ENCODE measurements around the gene GSN.
A peak's percentile ranks its signal among the peaks of the same experiment; 100 is the strongest.

GSN gene

DNA sequence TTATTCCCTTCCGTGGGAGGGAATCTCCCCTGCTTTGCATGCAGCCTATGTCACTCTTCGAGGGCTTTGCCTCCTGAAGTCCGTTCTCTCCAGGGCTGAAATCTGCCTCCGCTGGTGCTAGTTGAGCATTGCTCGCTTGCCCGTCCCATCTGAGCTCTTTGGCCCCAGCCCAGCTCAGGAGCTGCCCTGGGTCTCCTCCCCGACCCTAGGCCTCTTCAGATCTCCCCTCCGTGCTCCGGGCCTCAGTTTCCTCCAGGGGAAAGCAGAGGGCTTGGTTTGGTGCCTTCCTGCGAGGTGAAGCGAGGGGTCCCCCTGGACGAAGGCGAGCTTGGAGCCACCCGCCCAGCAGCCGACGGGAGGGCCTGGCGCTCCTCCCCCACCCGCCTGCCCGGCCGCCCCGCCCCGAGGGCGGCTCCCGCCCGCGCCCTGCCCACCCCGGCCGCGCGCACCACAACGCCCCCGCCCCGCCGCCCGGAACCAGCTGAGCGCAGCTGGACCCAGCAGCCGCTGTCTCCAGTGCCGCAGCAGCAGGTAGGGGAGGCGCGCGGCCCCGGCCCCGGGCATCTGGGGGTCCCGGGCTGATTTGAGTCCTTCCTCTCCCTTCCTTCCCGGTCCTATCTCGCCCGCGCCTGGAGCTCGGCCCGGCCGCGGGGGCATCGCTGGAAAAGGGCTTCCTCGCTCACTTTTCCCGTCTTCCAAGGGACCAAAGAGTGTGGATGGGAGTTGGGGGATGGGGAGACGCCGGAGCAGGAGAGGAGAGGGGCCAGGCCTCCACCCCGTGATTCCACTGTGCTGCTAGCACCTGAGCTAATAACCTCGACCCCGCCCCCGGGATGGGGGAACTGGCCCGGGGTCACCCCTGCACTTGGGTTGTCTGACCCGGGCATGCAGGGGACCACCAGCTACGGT, at the start of gene GSN:
TSS of gene GSN (plus strand) at position 474 of the 909 bp plus-strand sequence. CDS start 33,810 bp downstream, outside the sequence.
- DNase-seq = peak; percentile 57

DNA sequence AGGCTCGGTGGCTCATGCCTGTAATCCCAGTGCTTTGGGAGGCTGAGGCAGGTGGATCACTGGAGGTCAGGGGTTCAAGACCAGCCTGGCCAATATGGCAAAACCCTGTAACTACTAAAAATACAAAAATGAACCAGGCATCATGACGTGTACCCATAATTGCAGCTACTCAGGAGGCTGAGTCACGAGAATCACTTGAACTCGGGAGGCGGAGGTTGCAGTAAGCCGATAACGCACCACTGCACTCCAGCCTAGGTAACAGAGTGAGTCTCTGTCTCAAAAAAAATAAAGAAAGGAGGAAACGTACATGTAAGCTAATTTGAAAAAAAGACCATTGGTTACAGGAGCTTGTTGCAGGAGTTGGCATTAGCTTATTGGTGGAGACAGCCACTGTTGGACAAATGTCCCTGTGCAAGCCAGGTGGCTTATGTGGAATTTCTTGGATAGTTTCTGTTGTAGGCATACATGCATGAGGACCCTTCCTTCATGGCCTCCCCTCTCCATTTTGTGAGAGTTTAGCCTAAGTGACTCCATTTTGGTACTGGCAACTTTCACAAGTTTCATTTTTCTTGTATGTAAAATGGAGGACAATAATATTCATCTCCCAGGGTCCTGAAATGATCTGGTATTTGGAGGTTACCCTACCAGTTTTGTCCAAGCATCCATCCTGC, 49.5 kb upstream of the GSN start:
- no peak for DNase-seq

DNA sequence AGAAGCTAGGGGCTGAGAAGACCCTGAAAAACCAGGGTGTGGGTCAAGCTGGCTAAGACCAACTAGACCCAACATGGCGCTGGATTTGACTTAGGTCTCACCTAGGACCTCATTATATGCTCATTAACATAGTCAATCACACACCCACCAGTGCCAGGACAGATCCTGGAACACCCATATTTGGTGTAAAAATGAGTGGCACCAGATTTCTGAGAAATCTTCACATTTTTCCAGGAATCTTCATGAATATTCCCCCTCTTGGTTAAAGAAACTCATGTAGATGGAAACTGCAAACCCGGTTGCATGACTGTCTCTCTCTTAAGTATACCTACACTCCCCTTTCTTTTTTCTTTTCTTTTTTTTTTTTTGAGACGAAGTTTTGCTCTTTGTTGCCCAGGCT, 48.4 kb upstream of the GSN start:
- DNase-seq = no peak

DNA sequence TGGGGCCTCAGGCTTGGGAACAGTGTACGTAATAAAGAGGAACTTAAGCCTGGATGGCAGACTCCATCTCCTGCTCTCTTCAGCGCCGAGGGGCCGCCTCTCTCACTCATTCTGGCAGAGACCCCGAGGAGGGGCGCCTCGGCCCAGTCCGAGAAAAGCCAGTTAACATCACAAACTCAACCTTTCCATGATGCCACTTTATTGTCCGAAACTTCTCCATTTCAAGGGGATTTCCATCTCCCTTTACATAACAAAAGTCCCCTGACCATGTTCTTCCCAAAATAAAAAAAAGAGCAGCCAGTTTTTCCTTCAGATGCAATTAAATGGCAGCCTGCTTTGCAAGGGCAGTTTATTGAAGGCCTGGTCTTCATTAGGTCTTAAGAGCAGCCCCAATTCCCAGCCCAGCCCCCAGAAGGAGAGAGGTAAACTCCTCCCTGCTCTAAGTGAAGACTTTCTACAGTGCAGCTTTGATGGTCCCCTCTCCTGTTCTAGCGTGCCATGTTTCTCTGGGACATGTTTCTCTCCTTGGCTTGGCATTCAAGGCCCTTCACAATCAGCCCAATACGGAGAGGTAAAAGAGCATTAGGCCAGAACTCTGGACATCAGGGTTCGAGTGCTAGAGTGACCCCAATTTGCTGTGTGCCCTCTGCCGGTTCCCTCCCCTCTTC, 46.8 kb upstream of the GSN start:
- no peak for DNase-seq

DNA sequence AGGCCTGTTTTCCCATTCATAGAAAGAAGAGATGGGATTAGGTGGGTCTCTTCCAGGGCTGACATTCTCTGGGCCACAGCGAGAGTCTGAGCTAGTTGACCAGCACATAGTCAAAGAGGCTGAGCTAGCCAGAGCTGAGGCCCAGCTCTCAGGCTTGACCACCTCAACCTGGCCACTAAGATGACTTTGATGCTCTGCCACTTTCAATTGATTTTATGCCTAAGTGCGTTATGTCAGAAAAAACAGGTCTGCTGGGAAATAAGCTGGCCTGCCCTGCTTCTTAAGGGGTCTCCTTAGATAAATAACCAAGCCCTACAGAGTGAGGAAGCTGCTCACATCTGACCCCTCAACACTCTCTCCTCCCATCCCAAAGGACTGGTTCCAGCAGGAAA, 46.3 kb upstream of the GSN start:
- no peak for DNase-seq

DNA sequence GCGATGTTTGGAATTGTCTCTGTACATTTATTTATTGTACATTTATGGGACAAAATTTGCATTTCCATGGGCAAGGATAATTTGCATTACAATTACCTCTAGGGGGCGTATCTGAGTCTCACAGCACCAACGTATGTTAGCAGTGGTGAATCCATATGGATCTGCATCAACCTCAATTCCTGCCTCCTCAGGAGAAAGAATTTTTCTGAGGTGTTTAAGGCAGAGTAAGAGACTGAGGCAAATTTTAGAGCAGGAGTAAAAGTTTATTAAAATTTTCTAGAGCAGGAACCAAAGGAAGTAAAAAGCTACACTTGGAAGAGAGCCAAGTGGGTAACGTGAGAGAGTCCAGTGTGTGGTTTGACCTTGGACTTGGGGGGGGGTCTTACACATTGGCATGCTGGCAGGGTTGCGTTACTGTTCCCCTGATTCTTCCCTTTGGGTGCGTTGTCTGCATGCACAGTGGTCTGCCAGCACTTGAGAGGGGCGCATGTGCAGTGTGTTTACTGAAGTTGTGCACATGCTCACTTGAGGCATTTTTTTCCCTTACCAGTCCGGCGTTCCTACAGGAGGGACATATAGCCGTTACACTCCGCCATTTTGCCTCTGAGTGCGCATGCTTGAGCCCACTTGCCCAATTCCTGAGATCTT, 45.3 kb upstream of the GSN start:
- DNase-seq = peak; percentile 71

DNA sequence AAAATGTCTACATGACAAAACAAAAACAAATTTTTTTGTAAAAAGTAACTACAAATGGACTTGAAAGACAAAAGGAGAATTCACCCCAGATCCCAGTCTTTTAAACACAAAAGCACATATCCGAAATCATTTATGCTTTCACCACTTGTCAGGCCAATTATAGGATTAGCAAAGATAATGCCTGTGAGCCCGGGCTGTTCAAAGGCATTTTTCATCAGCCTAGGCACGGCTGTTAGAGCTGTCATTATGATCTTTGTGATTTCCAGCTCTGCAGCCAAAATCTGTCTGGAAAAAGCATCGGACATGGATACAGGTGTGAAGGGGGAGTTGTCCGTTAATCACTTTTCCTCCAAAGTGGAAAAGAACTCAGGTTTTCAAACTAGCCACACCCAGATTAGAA, 42.7 kb upstream of the GSN start:
- DNase-seq = no peak

DNA sequence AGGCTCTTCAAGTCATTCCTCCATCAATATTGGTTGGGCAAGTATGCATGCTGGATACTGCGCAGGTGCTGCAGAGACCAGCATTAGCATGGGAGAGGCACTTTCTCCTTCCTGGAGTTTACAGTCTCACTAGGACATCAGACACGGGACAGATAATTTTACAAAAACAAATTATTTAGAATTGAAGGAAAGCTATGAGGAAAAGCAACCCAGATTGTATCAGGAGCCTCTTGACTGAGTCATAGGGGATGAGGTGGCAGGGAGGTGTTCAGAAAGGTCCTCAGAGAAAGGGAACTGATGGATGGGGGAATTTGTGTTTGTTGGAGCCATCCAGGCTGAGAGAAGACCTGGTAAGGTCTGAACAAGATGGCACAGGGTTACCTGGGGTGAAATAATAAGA, 41.8 kb upstream of the GSN start:
- DNase-seq = no peak

DNA sequence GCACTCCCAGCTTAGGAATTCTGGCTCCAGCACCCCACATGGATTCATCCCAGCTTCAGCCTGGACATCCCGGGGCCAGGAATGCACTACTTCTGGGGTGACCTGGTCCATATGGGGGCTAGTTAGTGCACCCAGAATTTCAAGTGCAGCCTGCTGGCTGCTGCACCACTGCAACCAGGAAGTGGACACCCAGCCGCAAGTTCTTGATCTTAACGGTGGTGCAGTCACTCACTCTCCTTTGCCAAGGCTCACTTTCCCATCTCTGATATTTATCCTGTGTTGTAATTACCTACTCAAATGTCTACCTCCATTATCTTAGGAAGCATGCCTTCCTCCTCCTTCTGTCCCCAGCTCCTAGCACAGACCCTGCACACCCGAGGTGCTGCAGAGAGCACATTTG, 40.1 kb upstream of the GSN start:
- DNase-seq = no peak

DNA sequence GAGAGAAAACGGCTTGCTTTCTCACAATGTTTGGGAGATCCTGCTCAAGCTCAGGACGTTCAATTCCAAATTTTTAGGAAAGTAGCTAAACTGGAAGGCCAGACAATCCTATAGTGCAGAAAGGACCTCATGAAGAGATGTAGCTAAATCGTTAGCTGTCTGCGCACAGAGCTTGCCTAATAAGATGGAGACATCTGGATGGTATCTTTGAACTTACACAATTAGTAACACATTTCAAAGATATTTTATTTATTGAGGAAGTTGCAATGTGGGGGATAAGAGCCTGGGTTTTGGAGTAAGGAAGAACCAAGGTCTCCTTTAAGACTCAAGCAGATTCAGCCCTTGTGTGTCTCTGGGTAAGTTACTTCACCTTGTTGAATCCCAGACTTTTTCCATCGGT, 37.7 kb upstream of the GSN start:
- DNase-seq = no peak

DNA sequence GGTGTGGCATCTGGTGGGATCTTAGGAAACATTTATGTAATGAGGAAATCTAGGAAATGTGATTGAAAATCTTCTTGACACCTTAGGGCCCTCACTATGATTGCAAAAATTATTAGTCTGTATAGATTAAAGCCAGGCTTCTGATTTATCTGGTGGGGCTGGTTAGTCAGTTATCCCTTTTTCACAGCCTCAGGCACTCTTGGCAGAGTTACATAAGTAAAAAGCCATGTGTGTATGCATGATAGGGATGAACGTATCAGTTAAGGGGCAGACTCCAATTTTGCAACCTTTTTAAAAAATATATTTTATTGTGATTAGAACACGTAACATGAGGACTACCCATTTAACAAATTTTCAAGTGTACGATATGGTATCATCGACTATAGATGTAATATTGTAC, 35.7 kb upstream of the GSN start:
- no peak for DNase-seq

DNA sequence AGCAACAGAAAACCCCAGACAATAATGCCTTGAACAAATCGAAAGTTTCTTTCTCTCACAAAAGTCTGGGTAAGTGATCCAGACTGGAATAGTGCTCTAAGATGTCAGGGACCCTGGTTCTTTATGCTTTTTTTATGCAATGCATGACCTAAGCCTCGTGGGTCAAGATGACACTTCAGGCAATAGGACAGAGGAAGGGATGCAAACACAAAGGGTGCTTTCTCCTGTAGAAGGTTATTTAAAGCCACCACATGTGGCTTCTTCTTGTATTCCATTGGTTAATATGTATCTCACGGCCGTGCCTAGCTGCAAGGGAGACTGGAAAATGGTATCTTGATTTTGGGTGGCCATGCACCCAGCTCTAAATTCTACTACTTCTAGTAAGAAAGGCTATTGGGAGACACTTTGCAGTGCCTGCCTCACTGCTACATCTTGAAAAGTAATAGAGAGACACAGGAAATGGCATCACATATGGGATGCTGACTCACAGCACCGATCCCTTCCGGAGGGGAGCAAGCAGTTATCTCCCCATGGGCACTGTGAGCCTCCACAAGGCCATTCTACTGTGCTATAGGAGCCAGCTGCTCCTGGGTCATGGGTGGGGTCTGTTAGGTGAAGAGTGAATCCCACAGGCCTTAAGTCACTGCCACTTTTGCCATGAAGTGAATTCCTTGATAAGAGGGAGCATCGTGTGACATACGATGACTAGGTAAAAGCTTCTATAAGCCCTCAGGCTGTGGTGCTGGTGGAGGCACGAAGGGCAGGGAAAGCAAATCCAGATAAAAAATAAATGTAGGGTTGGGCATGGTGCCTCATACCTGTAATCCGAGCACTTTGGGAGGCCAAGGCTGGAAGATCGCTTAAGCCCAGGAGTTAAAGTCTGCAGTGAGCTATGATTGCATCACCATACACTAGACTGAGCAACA, 33.8 kb upstream of the GSN start:
- DNase-seq = no peak

DNA sequence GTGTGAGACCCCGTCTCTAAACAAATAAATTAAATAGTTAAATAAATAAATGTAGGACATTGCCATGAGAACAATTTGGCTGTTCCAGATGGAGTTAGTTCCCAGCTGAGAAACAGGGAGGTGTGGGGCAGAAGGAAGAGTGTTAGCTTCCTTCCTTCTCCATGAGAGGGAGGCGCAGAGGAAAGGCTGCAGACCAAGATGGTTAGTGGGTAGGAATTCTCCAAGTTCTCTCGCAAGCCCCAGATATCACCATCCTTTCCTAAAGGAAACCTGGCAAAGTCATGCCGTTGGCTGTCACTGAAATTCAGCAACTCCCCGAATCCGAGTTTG, 33.2 kb upstream of the GSN start:
- no peak for DNase-seq

DNA sequence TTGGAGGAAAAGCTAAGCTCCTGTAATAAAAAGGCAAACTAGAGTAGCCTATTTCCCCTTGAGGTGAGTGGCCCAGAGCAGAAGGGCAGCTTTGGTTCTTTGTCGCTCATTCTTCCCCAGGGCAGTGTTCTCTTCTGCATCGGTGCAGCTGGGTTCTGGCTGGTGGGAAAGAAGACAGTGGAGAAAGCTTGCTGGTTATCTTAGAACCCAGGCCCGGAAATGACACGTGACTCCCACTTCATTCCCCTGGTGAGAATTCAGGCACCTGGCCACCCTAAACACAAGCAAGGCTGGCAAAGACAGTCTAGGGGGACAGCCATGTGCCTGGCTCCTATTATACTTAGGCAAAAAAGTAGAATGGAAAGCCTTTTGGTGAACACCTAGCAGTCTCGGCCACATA, 32.5 kb upstream of the GSN start:
- DNase-seq = no peak

DNA sequence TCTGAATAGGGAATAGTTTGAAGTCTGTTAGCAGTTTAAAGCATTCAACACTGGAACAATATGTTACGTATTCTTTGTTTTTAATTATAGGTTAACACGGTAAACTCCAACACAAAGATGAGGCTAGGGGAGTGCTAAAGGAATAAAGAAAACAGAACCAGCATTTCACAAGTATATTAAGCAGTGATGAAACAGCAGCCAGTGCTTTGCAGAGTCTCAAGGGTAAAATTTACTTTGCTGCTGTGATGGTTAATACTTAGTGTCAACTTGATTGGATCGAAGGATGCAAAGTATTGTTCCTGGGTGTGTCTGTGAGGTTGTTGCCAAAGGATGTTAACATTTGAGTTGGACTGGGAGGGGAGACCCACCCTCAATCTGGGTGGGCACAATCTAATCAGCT, 30.0 kb upstream of the GSN start:
- no peak for DNase-seq

DNA sequence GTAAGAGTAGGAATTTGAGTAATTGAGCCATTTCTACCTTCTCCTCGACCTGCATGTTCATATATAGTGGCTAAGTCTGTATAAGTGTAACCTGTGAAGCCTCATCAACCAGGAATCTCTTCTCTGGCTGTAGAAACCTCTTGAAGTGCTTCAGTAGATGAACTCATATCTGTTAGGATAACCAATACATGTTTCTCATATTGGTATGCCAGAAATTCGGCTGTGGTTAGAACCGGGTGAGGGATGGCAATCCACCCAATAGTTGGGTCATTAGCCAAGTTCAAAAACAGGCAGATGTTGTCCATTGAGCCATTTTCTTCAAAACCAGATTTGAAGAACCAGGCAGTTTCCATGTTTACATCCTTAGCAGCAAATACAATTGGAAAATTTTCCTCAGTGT, 28.9 kb upstream of the GSN start:
- no peak for DNase-seq

DNA sequence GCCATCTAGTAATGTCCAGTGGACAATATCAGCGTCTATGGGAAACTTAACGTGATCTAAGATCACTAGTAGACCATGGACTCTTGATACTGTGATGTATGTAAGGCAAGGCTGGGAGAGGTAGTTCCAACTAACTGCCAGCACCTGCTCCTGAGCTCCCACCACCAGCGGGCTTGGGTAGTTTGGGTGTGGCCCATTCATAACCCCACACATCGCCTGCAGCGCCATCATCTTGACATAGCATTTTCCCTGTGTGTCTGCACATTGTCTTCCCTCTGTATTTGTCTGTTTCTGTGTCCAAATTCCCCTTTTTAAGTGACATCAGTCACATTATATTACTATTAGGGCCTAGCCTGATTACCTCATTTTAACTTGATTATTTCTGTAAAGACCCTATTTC, 28.1 kb upstream of the GSN start:
- no peak for DNase-seq

DNA sequence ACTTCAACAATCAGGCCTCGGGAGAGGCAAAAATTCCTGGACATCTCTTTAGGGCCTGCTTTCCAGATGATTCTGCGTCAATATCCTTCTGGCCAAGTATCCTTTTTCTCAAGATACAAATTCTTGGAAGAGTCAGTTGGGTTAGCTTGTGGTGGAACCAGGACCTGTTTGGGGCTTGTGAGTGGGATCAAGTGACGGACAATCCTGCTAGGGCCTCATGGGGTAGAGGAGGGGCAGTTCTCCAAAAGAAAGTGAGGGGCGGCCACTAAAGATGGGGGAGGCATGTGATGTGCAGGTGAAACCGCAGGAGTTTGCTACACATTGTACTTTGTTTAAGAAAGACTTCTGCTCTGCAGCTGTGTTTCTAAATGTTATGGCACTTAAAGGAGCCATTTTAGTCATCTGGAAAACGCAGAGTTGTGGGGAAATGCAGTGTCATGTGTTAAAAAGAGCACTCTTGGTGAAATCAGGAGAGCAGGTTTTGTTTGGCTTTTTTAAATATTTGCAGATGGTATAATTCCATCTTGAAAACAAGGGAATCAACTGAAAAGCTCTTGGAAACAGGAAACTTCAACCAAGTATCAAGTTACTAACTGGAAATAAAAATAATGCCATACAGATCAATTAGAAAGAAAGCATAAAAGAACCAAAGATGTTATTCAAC, 27.4 kb upstream of the GSN start:
- no peak for DNase-seq

DNA sequence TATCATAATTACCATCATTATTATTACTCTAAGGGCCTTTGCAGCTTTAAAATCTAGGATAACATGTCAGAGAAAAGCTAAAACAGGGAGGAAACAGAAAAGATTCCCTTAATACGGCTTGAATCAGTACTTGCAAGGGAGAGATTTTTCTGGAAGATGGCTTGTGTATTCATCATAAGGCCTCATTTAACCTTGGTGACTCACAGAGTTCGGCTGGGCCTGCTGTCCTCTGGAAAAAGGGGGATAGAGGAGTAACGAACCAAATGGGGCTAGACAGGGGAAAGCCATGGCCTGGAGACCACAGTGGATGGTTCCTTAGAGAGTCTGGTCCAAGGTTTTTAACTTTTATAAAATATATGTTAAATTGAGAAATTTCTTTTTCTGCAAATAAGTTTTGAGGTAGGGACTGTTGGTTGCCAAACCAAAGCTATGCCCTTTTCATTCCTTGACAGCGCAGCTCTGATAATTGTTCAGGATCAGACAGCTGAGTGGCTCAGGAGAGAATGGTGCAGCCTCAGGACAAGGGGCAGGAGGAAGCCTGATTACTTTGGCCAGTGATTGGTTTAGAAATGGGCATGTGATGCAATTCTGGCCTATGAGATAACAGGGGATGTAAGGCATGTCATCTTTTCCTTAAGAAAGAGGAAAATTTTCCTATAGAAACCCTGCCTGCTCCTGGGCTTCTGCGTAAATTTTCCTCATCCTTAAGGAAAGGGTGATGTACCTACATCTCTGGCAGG, 25.6 kb upstream of the GSN start:
- no peak for DNase-seq

DNA sequence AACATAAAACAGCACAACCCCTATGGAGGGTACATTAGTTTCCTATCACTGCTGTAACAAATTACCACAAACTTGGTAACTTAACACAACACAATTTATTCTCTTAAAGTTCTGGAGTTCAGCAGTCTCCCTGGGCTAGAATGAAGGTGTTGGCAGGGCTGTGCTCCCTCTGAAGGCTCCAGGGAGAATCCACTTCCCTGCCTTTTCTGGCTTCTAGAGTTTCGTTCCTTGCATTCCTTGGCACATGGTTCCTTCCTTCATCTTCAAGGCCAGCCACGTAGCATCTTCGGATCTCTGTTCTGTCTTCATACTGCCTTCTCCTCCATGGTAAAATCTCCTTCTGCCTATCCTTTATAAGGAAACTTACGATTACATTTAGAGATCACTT, 25.0 kb upstream of the GSN start:
- no peak for DNase-seq
